ENCODE measurements around the gene ZNF747. TPM values are rescaled to one million over a fixed set of nuclear protein-coding genes. Genes with fewer than 3 reads are reported as not detected.

Gene ZNF747
- total RNA-seq, 2 donors from 2014 or later: 6.9 to 12.9 TPM

GRCh38 chr16:30491229-30491628, 43.4 kb downstream of the ZNF747 start:
- H3K36me3 Mint-ChIP-seq (ENCODE audit: low read depth): peaks cover 91% of the 10 kb centered on the region
- no peaks in the 10 kb centered on the region for H3K9me3 Mint-ChIP-seq
- ATAC-seq (replicated peaks): no peak
- peaks cover 19% of the 10 kb centered on the region for H3K4me1 Mint-ChIP-seq
- H3K4me3 Mint-ChIP-seq: no peak overlapping the region
- H3K27me3 Mint-ChIP-seq: no peaks in the 10 kb centered on the region
- H3K27ac Mint-ChIP-seq: peak overlapping the region; percentile 75

- Mint-ChIP-seq H3K9me3 (no peaks in the 10 kb centered on the region), H3K36me3 (ENCODE audit: low read depth) (peaks cover 93% of the 10 kb centered on the region), H3K4me3 (no peak overlapping the region), H3K27ac (no peak overlapping the region), H3K27me3 (no peaks in the 10 kb centered on the region), H3K4me1 (peaks cover 23% of the 10 kb centered on the region)
- ATAC-seq (replicated peaks): no peak
These were observed 44.4 kb downstream of the ZNF747 start for GRCh38 chr16:30490210-30490609.

- ATAC-seq (replicated peaks): no peak
- peaks cover 23% of the 10 kb centered on the region for H3K4me1 Mint-ChIP-seq
- no peaks in the 10 kb centered on the region for H3K9me3 Mint-ChIP-seq
- H3K27ac Mint-ChIP-seq: peak overlapping the region; percentile 39
- H3K4me3 Mint-ChIP-seq: no peak overlapping the region
- H3K36me3 Mint-ChIP-seq (ENCODE audit: low read depth): peaks cover 93% of the 10 kb centered on the region
- H3K27me3 Mint-ChIP-seq: no peaks in the 10 kb centered on the region
These were observed 45.7 kb downstream of the ZNF747 start for GRCh38 chr16:30488764-30489605.

GRCh38 chr16:30485818-30486436, 48.7 kb downstream of the ZNF747 start:
- no peak for ATAC-seq (replicated peaks)
- H3K27me3 Mint-ChIP-seq: no peaks in the 10 kb centered on the region
- no peak overlapping the region for H3K4me3 Mint-ChIP-seq
- no peaks in the 10 kb centered on the region for H3K9me3 Mint-ChIP-seq
- H3K36me3 Mint-ChIP-seq (ENCODE audit: low read depth): peaks cover 99% of the 10 kb centered on the region
- peaks cover 22% of the 10 kb centered on the region for H3K4me1 Mint-ChIP-seq
- H3K27ac Mint-ChIP-seq: peak overlapping the region; percentile 2

- no peak for ATAC-seq (replicated peaks)
- no peak overlapping the region for H3K4me3 Mint-ChIP-seq
- H3K27me3 Mint-ChIP-seq: no peaks in the 10 kb centered on the region
- no peaks in the 10 kb centered on the region for H3K9me3 Mint-ChIP-seq
- peaks cover 99% of the 10 kb centered on the region for H3K36me3 Mint-ChIP-seq (ENCODE audit: low read depth)
- H3K27ac Mint-ChIP-seq: no peak overlapping the region
- peaks cover 16% of the 10 kb centered on the region for H3K4me1 Mint-ChIP-seq
These were observed 49.8 kb downstream of the ZNF747 start for GRCh38 chr16:30484887-30485286.

GRCh38 chr16:30482366-30482765, 52.3 kb downstream of the ZNF747 start:
- peak overlapping the region; percentile 31 for H3K27ac Mint-ChIP-seq
- no peaks in the 10 kb centered on the region for H3K27me3 Mint-ChIP-seq
- H3K4me3 Mint-ChIP-seq: no peak overlapping the region
- H3K4me1 Mint-ChIP-seq: peaks cover 20% of the 10 kb centered on the region
- H3K36me3 Mint-ChIP-seq (ENCODE audit: low read depth): peaks cover 99% of the 10 kb centered on the region
- peak; percentile 28 for ATAC-seq (replicated peaks)
- no peaks in the 10 kb centered on the region for H3K9me3 Mint-ChIP-seq

GRCh38 chr16:30481381-30481780, 53.3 kb downstream of the ZNF747 start:
- no peaks in the 10 kb centered on the region for H3K9me3 Mint-ChIP-seq
- H3K27ac Mint-ChIP-seq: no peak overlapping the region
- peaks cover 27% of the 10 kb centered on the region for H3K4me1 Mint-ChIP-seq
- peaks cover 100% of the 10 kb centered on the region for H3K36me3 Mint-ChIP-seq (ENCODE audit: low read depth)
- H3K27me3 Mint-ChIP-seq: no peaks in the 10 kb centered on the region
- no peak for ATAC-seq (replicated peaks)
- H3K4me3 Mint-ChIP-seq: no peak overlapping the region

Other genes starting within 250 kb of the ZNF747 start
- 10 to 100 TPM; 51.0 to 69.9 TPM for gene CD2BP2, start 179.6 kb downstream of the ZNF747 start, total RNA-seq
- gene TBC1D10B, start 164.4 kb downstream of the ZNF747 start, total RNA-seq: 10 to 100 TPM; 49.7 to 64.2 TPM
- 1 to 10 TPM in 1 of 2 donors, not detected in 1; 1.6 TPM for gene MYL11, start 160.1 kb downstream of the ZNF747 start, total RNA-seq
- gene SEPTIN1, start 152.3 kb downstream of the ZNF747 start, total RNA-seq: 100 to 1,000 TPM; 198 to 216 TPM
- 10 to 100 TPM; 10.2 to 10.5 TPM for gene ZNF48, start 139.4 kb downstream of the ZNF747 start, total RNA-seq
- gene ZNF771, start 127.3 kb downstream of the ZNF747 start, total RNA-seq: 1 to 10 TPM; 5.1 to 5.2 TPM
- gene DCTPP1, start 104.8 kb downstream of the ZNF747 start, total RNA-seq: 100 to 1,000 TPM in 1 of 2 donors, 10 to 100 TPM in 1; 60.9 to 173 TPM
- 10 to 100 TPM; 48.9 to 79.1 TPM for gene SEPHS2, start 89.0 kb downstream of the ZNF747 start, total RNA-seq
- 100 to 1,000 TPM; 319 to 344 TPM for gene ITGAL, start 62.1 kb downstream of the ZNF747 start, total RNA-seq
- 1 to 10 TPM; 3.7 to 5.3 TPM for gene ZNF768, start 8.3 kb downstream of the ZNF747 start, total RNA-seq
- gene ZNF764, start 23.5 kb upstream of the ZNF747 start, total RNA-seq: 10 to 100 TPM; 13.8 to 14.1 TPM
- 1 to 10 TPM; 7.3 to 9.7 TPM for gene ZNF688, start 36.9 kb upstream of the ZNF747 start, total RNA-seq
- 10 to 100 TPM; 10.5 to 15.5 TPM for gene ZNF785, start 50.8 kb upstream of the ZNF747 start, total RNA-seq
- 10 to 100 TPM in 1 of 2 donors, 1 to 10 TPM in 1; 5.9 to 12.1 TPM for gene ZNF689, start 75.5 kb upstream of the ZNF747 start, total RNA-seq
- 10 to 100 TPM; 76.6 to 97.5 TPM for gene PRR14, start 116.1 kb upstream of the ZNF747 start, total RNA-seq
- 100 to 1,000 TPM in 1 of 2 donors, 10 to 100 TPM in 1; 92.6 to 140 TPM for gene FBRS, start 123.6 kb upstream of the ZNF747 start, total RNA-seq
- gene SRCAP, start 164.3 kb upstream of the ZNF747 start, total RNA-seq: 10 to 100 TPM; 63.6 to 86.7 TPM
- gene PHKG2, start 213.6 kb upstream of the ZNF747 start, total RNA-seq: 10 to 100 TPM; 30.0 to 43.3 TPM
- gene CFAP119, start 227.2 kb upstream of the ZNF747 start, total RNA-seq: 1 to 10 TPM; 2.9 TPM
- gene RNF40, start 227.5 kb upstream of the ZNF747 start, total RNA-seq: 10 to 100 TPM; 90.7 to 95.1 TPM